GM23338 (cell line): ENCODE results near the gene SAMD11.

Experiments used
- CREB1 ChIP-seq: fragments of 250-450 bp; sonication (Bioruptor Pico); IDR thresholded peaks from 2 replicates; pipeline ENCODE4 v1.5.0; 2020; ENCODE audit warnings: low read depth, mild to moderate bottlenecking, moderate library complexity
- CTCF ChIP-seq, 2 experiments: fragments of 200-600 bp in 1 of 2; sonication (generic) in 1 of 2; conservative IDR thresholded peaks; 2 replicates each; pipeline versions ENCODE4 v1.5.1 to v1.6.1; 2016 to 2017; ENCODE audit warnings: antibody characterized with exemption in 2 of 2, low read depth in 2 of 2, mild to moderate bottlenecking in 2 of 2, moderate library complexity in 1 of 2
- EZH2 ChIP-seq: fragments of 200-600 bp; sonication (generic); IDR thresholded peaks from one replicate; pipeline ENCODE4 v1.8.0; 2017; ENCODE audit warnings: antibody characterized with exemption, mild to moderate bottlenecking, low read depth; ENCODE audit not compliant: unreplicated experiment
- EZH2phosphoT487 ChIP-seq: fragments of 200-600 bp; sonication (generic); IDR thresholded peaks from one replicate; pipeline ENCODE4 v1.8.1; 2018; ENCODE audit warnings: antibody characterized with exemption; ENCODE audit not compliant: unreplicated experiment
- JUNB ChIP-seq: IDR thresholded peaks from one replicate; pipeline ENCODE4 v1.6.1; 2016; ENCODE audit warnings: antibody characterized with exemption; ENCODE audit not compliant: unreplicated experiment
- POLR2AphosphoS5 ChIP-seq: IDR thresholded peaks from 2 replicates; pipeline ENCODE4 v1.6.1; 2016; ENCODE audit warnings: antibody characterized with exemption, low read depth
- ZNF331 ChIP-seq: fragments of 250-450 bp; sonication (Bioruptor Pico); IDR thresholded peaks from 2 replicates; pipeline ENCODE4 v1.5.0; 2020; ENCODE audit warnings: low read depth, mild to moderate bottlenecking, moderate library complexity

- TF ChIP-seq POLR2AphosphoS5 (no peak), CTCF (conservative IDR thresholded peaks at IDR 0.05; ENCODE audit: low read depth in 2 of 2) (no peak), ZNF331 (no peak), EZH2 (no peak), EZH2phosphoT487 (no peak), CREB1 (CRISPR knock-in tag) (no peak), JUNB (no peak)
These were observed 44.0 kb downstream of the SAMD11 start for GRCh38 chr1:967466-968343.
